GM06990 (cell line): ENCODE measurements around the gene TBL1X.

Experiments
- DNase-seq: peaks from one replicate; pipeline ENCODE4 v3.0.0-alpha.2; 2011; ENCODE audit not compliant: insufficient read length; ENCODE audit errors: extremely low read depth
- H3K27me3 ChIP-seq: replicated peaks from 2 replicates; pipeline ENCODE4 v1.6.0; 2011; ENCODE audit warnings: low read length; ENCODE audit not compliant: control insufficient read depth, insufficient read depth
- H3K36me3 ChIP-seq: 2 replicates; pipeline ENCODE4 v1.5.1; 2011; ENCODE audit warnings: low read length; ENCODE audit not compliant: control insufficient read depth, insufficient read depth
- H3K4me3 ChIP-seq: replicated peaks from 2 replicates; pipeline ENCODE4 v1.5.1; 2011; ENCODE audit warnings: low read depth, mild to moderate bottlenecking, control low read depth, low read length
- TF ChIP-seq, protein P1 (sequence below): IDR thresholded peaks from 2 replicates; pipeline ENCODE4 v1.5.1; 2011; ENCODE audit warnings: low read length, control low read depth, mild to moderate bottlenecking, inconsistent platforms; ENCODE audit not compliant: insufficient read depth, poor library complexity, severe bottlenecking

Gene TBL1X

DNA sequence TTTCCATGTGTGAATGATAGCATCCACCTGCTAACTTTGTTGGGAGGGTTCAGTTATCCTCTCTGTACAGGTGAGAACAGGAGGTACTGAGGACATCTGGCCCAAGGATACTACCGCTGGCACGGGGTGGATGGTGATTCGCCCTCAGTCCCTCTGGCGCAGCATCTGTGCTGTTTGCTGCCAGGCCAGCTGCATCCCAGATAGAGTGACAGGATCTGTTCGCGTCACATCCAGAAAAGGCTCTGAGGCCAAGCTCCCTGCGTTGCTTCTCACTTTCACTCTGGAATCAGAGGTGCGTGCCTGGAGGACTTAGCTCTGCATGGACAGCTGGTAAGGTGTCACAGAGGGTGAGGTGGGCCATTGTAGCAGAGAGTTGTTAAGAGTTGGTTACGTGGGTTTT, 95.4 kb downstream of the TBL1X start:
- TF ChIP-seq, protein P1, sequence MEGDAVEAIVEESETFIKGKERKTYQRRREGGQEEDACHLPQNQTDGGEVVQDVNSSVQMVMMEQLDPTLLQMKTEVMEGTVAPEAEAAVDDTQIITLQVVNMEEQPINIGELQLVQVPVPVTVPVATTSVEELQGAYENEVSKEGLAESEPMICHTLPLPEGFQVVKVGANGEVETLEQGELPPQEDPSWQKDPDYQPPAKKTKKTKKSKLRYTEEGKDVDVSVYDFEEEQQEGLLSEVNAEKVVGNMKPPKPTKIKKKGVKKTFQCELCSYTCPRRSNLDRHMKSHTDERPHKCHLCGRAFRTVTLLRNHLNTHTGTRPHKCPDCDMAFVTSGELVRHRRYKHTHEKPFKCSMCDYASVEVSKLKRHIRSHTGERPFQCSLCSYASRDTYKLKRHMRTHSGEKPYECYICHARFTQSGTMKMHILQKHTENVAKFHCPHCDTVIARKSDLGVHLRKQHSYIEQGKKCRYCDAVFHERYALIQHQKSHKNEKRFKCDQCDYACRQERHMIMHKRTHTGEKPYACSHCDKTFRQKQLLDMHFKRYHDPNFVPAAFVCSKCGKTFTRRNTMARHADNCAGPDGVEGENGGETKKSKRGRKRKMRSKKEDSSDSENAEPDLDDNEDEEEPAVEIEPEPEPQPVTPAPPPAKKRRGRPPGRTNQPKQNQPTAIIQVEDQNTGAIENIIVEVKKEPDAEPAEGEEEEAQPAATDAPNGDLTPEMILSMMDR = no peak
- Histone ChIP-seq H3K4me3 (no peak overlapping the region), H3K27me3 (no peaks in the 10 kb centered on the region), H3K36me3 (no peaks in the 10 kb centered on the region)
- no peak for DNase-seq

DNA sequence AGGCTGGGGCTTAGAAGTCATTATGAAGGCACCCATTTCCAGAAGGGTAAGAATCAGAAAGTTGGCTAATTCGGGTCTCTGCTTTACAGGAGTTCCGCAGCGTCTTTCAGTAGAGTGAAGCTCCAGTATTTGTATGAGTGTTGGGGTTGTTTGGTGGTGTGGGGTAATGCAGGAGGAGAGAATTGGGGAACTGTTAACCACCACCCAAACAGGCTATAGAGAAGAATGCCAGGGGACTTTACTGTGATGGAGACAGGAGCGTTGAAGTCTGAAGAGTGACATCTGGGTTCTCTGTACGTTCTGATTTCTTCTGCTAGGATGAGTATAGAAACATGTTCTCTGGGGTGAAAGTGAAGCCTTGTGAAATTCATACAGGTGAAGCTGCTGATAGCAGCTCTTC, 96.3 kb downstream of the TBL1X start:
- TF ChIP-seq, protein P1 = no peak
- Histone ChIP-seq H3K4me3 (no peak overlapping the region), H3K27me3 (no peaks in the 10 kb centered on the region), H3K36me3 (no peaks in the 10 kb centered on the region)
- no peak for DNase-seq

DNA sequence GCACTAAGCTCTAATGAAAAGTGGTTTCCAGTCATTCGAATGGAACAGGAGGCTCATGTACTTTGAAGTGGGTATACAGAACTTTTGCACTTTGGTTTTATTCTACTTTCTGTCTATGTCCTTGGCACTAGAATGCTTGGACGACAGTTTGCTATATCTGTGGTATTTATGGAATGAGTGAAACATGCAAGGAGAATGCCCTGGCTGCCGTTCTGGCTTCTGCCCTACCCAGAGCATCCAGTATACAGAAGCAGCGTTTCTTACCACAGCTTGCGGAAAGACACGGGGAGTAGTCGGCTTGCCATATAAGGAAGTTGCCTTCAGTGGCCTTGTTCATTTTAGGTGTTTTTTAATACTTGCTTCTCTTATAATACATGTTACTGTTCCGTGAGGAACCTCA, 98.0 kb downstream of the TBL1X start:
- no peak for DNase-seq
- TF ChIP-seq, protein P1 = no peak
- Histone ChIP-seq H3K27me3 (no peaks in the 10 kb centered on the region), H3K4me3 (no peak overlapping the region), H3K36me3 (no peaks in the 10 kb centered on the region)

DNA sequence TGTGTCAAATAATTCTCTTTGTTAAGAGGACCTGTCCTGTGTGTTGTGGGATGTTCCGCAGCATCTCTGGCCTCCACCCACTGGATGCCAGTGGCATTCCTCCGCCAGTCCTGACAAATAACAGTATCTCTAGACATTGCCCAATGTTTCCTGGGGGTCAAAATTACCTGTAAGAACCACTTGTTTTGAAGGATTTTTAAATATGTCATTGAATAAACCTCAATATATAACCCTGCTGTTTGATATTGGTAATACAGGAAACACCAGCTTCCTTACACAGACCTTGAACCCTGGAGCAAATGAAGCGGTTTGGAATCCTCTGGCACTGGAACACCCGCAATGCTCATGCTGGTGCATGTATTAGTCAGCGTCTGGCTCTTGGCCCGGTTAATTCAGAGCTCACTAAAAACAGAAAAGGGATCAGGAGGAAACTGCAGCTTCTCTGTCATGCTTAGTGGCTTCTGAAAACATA, 101.3 kb downstream of the TBL1X start:
- DNase-seq = no peak
- Histone ChIP-seq H3K4me3 (no peak overlapping the region), H3K27me3 (no peaks in the 10 kb centered on the region), H3K36me3 (no peaks in the 10 kb centered on the region)
- TF ChIP-seq, protein P1 = no peak

DNA sequence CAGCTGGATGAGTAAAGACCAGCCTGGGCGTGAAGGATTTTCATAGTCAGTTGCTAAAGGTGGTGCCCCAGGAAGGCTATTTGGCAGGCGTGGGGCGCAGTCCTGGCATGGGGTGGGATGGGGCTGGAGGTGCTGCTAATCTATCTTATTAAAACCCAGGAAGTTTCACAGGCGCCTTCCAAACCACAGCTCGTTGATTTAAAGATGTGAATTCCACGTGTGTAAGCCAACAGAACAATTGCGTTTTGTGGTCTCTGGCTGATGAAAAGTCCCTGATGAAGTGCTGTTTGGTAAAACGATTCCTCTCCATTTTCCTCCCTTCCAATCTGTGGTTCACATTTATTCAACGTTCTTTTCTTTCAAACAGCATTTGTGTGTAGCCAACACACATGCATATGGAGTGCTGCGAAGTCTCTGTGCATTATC, 105.0 kb downstream of the TBL1X start:
- H3K36me3 ChIP-seq = no peaks in the 10 kb centered on the region
- H3K4me3 ChIP-seq = no peak overlapping the region
- TF ChIP-seq, protein P1 = no peak
- no peaks in the 10 kb centered on the region for H3K27me3 ChIP-seq
- DNase-seq = no peak
